ENCODE results near the gene PFKL.

PFKL gene

GRCh38 chr21:44299458-44300261, at the start of gene PFKL:
PFKL (plus strand) TSS chr21:44300053; CDS start chr21:44300106, 53 bp downstream.
- Histone ChIP-seq H3K27me3 (ENCODE audit: control insufficient read depth, insufficient read depth, low read length) (peaks cover 4% of the 10 kb centered on the region), H3K4me1 (ENCODE audit: control insufficient read depth, insufficient read depth, low read length) (peaks cover 5% of the 10 kb centered on the region; the same call in 1 of the 2 replicates), H3K36me3 (ENCODE audit: control insufficient read depth, insufficient read depth, low read length) (no peaks in the 10 kb centered on the region), H3K9me3 (ENCODE audit: control insufficient read depth, insufficient read depth, low read length) (no peaks in the 10 kb centered on the region), H3K4me3 (ENCODE audit: low read depth, low read length) (peak within 1 kb of the TSS; percentile 71), H3K9ac (ENCODE audit: low read depth, low read length) (peak within 1 kb of the TSS; percentile 39; the same call in 1 of the 2 replicates), H3K27ac (ENCODE audit: low read depth, low read length) (peak within 1 kb of the TSS; percentile 26)

- Histone ChIP-seq H3K27ac (ENCODE audit: low read depth, low read length) (no peak overlapping the region), H3K27me3 (ENCODE audit: control insufficient read depth, insufficient read depth, low read length) (no peaks in the 10 kb centered on the region), H3K4me3 (ENCODE audit: low read depth, low read length) (no peak overlapping the region), H3K9ac (ENCODE audit: low read depth, low read length) (no peak overlapping the region), H3K9me3 (ENCODE audit: control insufficient read depth, insufficient read depth, low read length) (no peaks in the 10 kb centered on the region), H3K4me1 (ENCODE audit: control insufficient read depth, insufficient read depth, low read length) (no peaks in the 10 kb centered on the region), H3K36me3 (ENCODE audit: control insufficient read depth, insufficient read depth, low read length) (no peaks in the 10 kb centered on the region)
Observed at GRCh38 chr21:44253832-44254710, 45.8 kb upstream of the PFKL start.

GRCh38 chr21:44255511-44255981, 44.3 kb upstream of the PFKL start:
- Histone ChIP-seq H3K4me3 (ENCODE audit: low read depth, low read length) (no peak overlapping the region), H3K27me3 (ENCODE audit: control insufficient read depth, insufficient read depth, low read length) (no peaks in the 10 kb centered on the region)

GRCh38 chr21:44258056-44258725, 41.7 kb upstream of the PFKL start:
- Histone ChIP-seq H3K36me3 (ENCODE audit: control insufficient read depth, insufficient read depth, low read length) (no peaks in the 10 kb centered on the region), H3K27ac (ENCODE audit: low read depth, low read length) (no peak overlapping the region), H3K4me3 (ENCODE audit: low read depth, low read length) (no peak overlapping the region), H3K27me3 (ENCODE audit: control insufficient read depth, insufficient read depth, low read length) (no peaks in the 10 kb centered on the region), H3K9me3 (ENCODE audit: control insufficient read depth, insufficient read depth, low read length) (no peaks in the 10 kb centered on the region), H3K9ac (ENCODE audit: low read depth, low read length) (no peak overlapping the region), H3K4me1 (ENCODE audit: control insufficient read depth, insufficient read depth, low read length) (peaks cover 1% of the 10 kb centered on the region; the same call in 1 of the 2 replicates)

More at GRCh38 chr21:44255511-44255981, 44.3 kb upstream of the PFKL start:
- no peak overlapping the region for H3K27ac ChIP-seq (ENCODE audit: low read depth, low read length)
- no peak overlapping the region for H3K9ac ChIP-seq (ENCODE audit: low read depth, low read length)
- no peaks in the 10 kb centered on the region for H3K36me3 ChIP-seq (ENCODE audit: control insufficient read depth, insufficient read depth, low read length)
- H3K9me3 ChIP-seq (ENCODE audit: control insufficient read depth, insufficient read depth, low read length) = no peaks in the 10 kb centered on the region
- H3K4me1 ChIP-seq (ENCODE audit: control insufficient read depth, insufficient read depth, low read length) = no peaks in the 10 kb centered on the region

GRCh38 chr21:44259082-44259705, 40.7 kb upstream of the PFKL start:
- H3K36me3 ChIP-seq (ENCODE audit: control insufficient read depth, insufficient read depth, low read length) = no peaks in the 10 kb centered on the region
- H3K9me3 ChIP-seq (ENCODE audit: control insufficient read depth, insufficient read depth, low read length) = no peaks in the 10 kb centered on the region
- no peak overlapping the region for H3K9ac ChIP-seq (ENCODE audit: low read depth, low read length)
- no peaks in the 10 kb centered on the region for H3K27me3 ChIP-seq (ENCODE audit: control insufficient read depth, insufficient read depth, low read length)
- H3K4me1 ChIP-seq (ENCODE audit: control insufficient read depth, insufficient read depth, low read length) = peaks cover 9% of the 10 kb centered on the region
- no peak overlapping the region for H3K27ac ChIP-seq (ENCODE audit: low read depth, low read length)
- no peak overlapping the region for H3K4me3 ChIP-seq (ENCODE audit: low read depth, low read length)

GRCh38 chr21:44260066-44260465, 39.8 kb upstream of the PFKL start:
- Histone ChIP-seq H3K4me1 (ENCODE audit: control insufficient read depth, insufficient read depth, low read length) (peaks cover 9% of the 10 kb centered on the region), H3K27me3 (ENCODE audit: control insufficient read depth, insufficient read depth, low read length) (no peaks in the 10 kb centered on the region), H3K4me3 (ENCODE audit: low read depth, low read length) (no peak overlapping the region)

GRCh38 chr21:44260791-44261631, 38.8 kb upstream of the PFKL start:
- Histone ChIP-seq H3K4me3 (ENCODE audit: low read depth, low read length) (no peak overlapping the region), H3K36me3 (ENCODE audit: control insufficient read depth, insufficient read depth, low read length) (no peaks in the 10 kb centered on the region), H3K9ac (ENCODE audit: low read depth, low read length) (no peak overlapping the region), H3K27me3 (ENCODE audit: control insufficient read depth, insufficient read depth, low read length) (no peaks in the 10 kb centered on the region), H3K9me3 (ENCODE audit: control insufficient read depth, insufficient read depth, low read length) (no peaks in the 10 kb centered on the region), H3K4me1 (ENCODE audit: control insufficient read depth, insufficient read depth, low read length) (peaks cover 9% of the 10 kb centered on the region), H3K27ac (ENCODE audit: low read depth, low read length) (no peak overlapping the region)

More at GRCh38 chr21:44260066-44260465, 39.8 kb upstream of the PFKL start:
- no peaks in the 10 kb centered on the region for H3K9me3 ChIP-seq (ENCODE audit: control insufficient read depth, insufficient read depth, low read length)
- H3K9ac ChIP-seq (ENCODE audit: low read depth, low read length) = no peak overlapping the region
- no peak overlapping the region for H3K27ac ChIP-seq (ENCODE audit: low read depth, low read length)
- no peaks in the 10 kb centered on the region for H3K36me3 ChIP-seq (ENCODE audit: control insufficient read depth, insufficient read depth, low read length)

GRCh38 chr21:44261675-44262295, 38.1 kb upstream of the PFKL start, which contains the start of gene DNMT3L:
DNMT3L (minus strand) TSS chr21:44261897; CDS start chr21:44261259, 638 bp downstream.
- Histone ChIP-seq H3K4me1 (ENCODE audit: control insufficient read depth, insufficient read depth, low read length) (peaks cover 9% of the 10 kb centered on the region), H3K36me3 (ENCODE audit: control insufficient read depth, insufficient read depth, low read length) (no peaks in the 10 kb centered on the region)

GRCh38 chr21:44262338-44263056, 37.4 kb upstream of the PFKL start:
- Histone ChIP-seq H3K9me3 (ENCODE audit: control insufficient read depth, insufficient read depth, low read length) (no peaks in the 10 kb centered on the region), H3K36me3 (ENCODE audit: control insufficient read depth, insufficient read depth, low read length) (no peaks in the 10 kb centered on the region), H3K9ac (ENCODE audit: low read depth, low read length) (no peak overlapping the region), H3K27ac (ENCODE audit: low read depth, low read length) (no peak overlapping the region), H3K4me3 (ENCODE audit: low read depth, low read length) (no peak overlapping the region), H3K4me1 (ENCODE audit: control insufficient read depth, insufficient read depth, low read length) (peaks cover 9% of the 10 kb centered on the region), H3K27me3 (ENCODE audit: control insufficient read depth, insufficient read depth, low read length) (no peaks in the 10 kb centered on the region)

More at GRCh38 chr21:44261675-44262295, 38.1 kb upstream of the PFKL start, which contains the start of gene DNMT3L:
- Histone ChIP-seq H3K27me3 (ENCODE audit: control insufficient read depth, insufficient read depth, low read length) (no peaks in the 10 kb centered on the region), H3K27ac (ENCODE audit: low read depth, low read length) (no peak within 1 kb of the TSS), H3K9me3 (ENCODE audit: control insufficient read depth, insufficient read depth, low read length) (no peaks in the 10 kb centered on the region), H3K9ac (ENCODE audit: low read depth, low read length) (no peak within 1 kb of the TSS), H3K4me3 (ENCODE audit: low read depth, low read length) (no peak within 1 kb of the TSS)

Data from HUES48 (cell line).